LNCAP (cell line): ENCODE data around the gene RNASE4.

ENCODE experiments used
- TF ChIP-seq, protein P1 (sequence below): fragments of 450-650 bp; IDR thresholded peaks from 2 replicates; pipeline ENCODE4 v1.5.1; 2017; ENCODE audit warnings: mild to moderate bottlenecking

RNASE4 gene

DNA sequence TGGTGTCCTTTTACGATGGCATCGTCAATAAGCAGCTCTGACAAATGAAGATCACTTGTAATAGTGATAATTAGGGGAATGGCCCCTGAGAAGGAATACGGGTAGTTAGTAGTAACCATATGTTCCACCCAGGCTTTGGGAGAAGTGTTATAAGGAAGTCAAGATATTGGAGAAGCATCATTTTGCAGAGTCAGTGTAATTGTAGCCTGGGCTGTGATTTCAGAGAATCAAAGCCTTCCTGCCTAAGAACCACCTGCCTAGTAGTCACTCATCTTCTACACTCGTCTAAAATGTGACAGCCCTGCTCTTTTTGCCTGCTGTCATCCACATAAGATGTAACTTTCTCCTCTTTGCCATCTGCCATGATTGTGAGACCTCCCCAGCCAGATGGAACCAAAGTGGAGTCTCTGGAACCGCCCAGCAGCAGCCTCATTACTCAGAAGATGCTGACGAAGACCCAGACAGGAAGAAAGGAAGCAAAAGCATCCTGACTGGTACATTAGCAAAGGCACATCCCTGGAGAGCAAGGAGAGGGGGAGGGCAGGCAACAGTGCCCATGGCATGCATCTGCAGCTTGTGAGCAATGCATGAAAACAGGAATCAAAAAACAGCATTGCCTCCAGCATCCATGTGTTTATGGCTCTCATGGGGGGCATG, 48.7 kb downstream of the RNASE4 start:
- TF ChIP-seq, protein P1, sequence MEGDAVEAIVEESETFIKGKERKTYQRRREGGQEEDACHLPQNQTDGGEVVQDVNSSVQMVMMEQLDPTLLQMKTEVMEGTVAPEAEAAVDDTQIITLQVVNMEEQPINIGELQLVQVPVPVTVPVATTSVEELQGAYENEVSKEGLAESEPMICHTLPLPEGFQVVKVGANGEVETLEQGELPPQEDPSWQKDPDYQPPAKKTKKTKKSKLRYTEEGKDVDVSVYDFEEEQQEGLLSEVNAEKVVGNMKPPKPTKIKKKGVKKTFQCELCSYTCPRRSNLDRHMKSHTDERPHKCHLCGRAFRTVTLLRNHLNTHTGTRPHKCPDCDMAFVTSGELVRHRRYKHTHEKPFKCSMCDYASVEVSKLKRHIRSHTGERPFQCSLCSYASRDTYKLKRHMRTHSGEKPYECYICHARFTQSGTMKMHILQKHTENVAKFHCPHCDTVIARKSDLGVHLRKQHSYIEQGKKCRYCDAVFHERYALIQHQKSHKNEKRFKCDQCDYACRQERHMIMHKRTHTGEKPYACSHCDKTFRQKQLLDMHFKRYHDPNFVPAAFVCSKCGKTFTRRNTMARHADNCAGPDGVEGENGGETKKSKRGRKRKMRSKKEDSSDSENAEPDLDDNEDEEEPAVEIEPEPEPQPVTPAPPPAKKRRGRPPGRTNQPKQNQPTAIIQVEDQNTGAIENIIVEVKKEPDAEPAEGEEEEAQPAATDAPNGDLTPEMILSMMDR, result no peak

GRCh38 chr14:20733684-20734429, 49.5 kb downstream of the RNASE4 start:
- TF ChIP-seq, protein P1, result no peak

DNA sequence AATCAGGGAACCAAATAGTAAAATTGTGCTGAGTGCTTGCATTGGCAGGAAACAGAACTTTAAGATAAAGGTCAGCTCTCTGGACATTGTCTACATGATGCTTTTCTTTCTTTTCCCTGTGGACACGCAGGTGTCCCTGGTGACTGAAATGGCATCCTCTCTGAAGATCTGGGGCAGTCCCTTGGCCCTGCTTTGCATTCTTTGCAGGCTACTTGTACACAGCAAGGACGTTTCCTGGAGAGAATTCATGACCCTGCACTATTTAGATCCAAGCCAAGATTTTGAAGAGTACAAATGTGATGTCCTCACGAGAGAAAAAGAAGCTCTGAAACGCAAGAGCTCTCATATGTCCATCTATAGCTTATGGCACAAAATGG, 50.1 kb downstream of the RNASE4 start:
- TF ChIP-seq, protein P1, result no peak

GRCh38 chr14:20742132-20742531, 57.8 kb downstream of the RNASE4 start:
- TF ChIP-seq, protein P1, result no peak

GRCh38 chr14:20743556-20743955, 59.2 kb downstream of the RNASE4 start:
- TF ChIP-seq, protein P1, result no peak

- TF ChIP-seq, protein P1, result no peak
Measured at GRCh38 chr14:20745571-20746358, 61.4 kb downstream of the RNASE4 start, which contains the start of gene EDDM3A. Gene EDDM3A (plus strand): TSS chr14:20745887. CDS start chr14:20747581, 1,694 bp downstream.

DNA sequence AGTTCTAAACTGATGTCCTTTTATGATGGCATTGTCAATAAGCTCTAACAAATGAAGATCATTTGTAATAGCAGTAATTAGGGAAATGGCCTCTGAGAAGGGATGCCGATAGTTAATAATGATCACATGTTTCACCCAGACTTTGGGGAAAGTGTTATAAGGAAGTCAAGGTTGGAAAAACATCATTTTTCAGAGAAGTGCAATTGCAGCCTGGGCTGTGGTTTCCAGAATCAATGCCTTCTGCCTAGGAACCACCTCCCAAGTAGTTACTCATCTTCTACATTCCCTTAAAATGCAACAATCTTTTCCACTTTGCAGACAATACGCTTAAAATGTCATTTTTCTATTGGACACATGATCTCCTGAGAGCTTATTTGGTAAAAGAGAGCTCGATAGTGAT, 62.2 kb downstream of the RNASE4 start:
- TF ChIP-seq, protein P1, result no peak
